Dedifferentiated amniotic fluid mesenchymal stem cell (primary cell): ENCODE data around the gene CCNY.
"Not testable (repeated sequence)": the region's sequence is repeated elsewhere in the genome, so short reads cannot be mapped to it uniquely, and the experiment has no call there.

Experiments
- DNase-seq: peaks from one replicate; pipeline ENCODE4 v3.0.0-alpha.2; 2016; ENCODE audit errors: extremely low spot score

The CCNY gene

DNA sequence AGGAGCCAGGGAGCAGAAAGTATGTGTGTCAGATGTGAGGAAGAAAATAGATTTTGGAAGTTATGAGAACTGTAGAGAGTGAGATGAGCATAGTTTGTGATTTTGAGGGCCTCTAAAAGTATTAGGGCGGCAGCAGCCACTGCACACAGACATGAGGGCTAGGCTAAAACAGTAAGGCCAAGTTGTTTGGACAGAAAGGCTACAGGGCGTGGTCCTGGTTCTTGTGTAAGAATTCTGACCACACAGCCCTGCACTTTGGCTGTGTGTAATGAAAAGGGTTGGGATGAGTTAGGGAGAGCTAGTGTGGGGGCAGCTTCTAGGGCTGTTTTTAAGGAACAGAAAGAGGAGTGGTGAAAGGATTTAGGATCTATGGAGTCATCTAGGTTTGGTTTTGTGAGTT, 67.8 kb downstream of the CCNY start:
- not testable (repeated sequence) for DNase-seq

DNA sequence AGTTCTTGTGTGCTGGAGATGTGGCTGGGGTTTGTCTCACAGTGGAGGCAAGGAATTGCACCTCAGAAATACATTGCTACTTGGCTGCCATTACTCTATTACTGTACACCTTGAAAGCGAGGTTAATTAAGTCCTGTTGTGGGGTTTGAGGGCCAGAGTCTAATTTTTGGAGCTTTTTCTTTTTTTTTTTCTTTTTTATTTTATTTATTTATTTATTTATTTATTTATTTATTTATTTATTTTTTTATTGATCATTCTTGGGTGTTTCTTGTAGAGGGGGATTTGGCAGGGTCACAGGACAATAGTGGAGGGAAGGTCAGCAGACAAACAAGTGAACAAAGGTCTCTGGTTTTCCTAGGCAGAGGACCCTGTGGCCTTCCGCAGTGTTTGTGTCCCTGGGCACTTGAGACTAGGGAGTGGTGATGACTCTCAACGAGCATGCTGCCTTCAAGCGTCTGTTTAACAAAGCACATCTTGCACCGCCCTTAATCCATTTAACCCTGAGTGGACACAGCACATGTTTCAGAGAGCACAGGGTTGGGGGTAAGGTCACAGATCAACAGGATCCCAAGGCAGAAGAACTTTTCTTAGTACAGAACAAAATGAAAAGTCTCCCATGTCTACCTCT, 69.8 kb downstream of the CCNY start:
- DNase-seq: not testable (repeated sequence)

DNA sequence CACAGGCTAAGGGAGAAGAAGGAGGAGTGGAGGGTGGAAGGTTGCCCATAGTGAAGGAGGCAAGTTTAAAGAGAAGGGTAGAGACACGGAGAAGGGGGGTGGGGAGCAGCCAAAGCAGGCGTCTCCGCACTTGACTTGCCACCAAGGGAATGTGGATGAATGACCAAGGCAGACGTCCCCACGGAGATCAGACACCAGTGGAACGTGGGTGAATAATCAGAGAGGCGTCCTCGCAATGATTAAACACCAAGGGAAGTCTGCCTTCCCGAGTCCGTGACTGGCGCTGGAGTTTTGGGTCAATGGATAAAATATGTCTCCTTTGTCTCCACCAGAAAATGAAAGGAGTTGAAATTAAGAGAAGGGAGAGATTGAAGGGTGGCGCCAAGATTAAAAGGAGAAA, 71.4 kb downstream of the CCNY start:
- not testable (repeated sequence) for DNase-seq

GRCh38 chr10:35409094-35409582, 72.8 kb downstream of the CCNY start:
- peak; percentile 84 for DNase-seq

GRCh38 chr10:35409808-35410207, 73.5 kb downstream of the CCNY start:
- DNase-seq: no peak

DNA sequence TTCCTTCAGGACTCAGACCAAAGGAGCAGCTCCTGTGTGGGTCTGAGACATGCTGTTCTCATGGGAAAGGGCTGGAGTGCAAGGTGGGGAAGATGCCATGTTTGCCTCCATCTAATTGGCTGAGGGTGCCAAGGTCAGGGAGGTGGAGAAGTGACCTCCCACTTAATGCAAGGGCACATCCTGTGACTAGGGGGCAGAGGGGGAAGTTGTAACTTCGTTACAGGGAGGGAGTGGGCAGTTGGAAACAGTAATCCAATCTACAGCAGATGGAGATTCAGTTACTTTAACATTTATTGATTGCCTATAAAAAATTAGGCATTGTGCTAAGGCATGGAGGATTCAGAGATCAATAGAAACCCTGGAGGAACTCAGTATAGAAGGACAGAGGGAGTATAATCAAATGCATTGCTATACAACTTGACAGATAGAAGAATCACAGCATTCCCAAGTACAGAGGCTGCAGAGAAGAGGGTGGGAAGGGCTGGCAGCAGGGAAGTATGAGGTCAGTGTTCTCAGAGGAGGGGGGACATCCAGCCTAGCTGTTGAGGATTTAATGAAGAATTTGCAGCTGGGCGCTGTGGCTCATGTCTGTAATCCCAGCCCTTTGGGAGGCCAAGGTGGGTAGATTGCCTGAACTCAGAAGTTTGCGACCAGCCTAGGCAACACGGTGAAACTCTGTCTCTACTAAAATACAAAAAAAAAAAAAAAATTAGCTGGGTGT, 75.9 kb downstream of the CCNY start:
- DNase-seq: no peak

DNA sequence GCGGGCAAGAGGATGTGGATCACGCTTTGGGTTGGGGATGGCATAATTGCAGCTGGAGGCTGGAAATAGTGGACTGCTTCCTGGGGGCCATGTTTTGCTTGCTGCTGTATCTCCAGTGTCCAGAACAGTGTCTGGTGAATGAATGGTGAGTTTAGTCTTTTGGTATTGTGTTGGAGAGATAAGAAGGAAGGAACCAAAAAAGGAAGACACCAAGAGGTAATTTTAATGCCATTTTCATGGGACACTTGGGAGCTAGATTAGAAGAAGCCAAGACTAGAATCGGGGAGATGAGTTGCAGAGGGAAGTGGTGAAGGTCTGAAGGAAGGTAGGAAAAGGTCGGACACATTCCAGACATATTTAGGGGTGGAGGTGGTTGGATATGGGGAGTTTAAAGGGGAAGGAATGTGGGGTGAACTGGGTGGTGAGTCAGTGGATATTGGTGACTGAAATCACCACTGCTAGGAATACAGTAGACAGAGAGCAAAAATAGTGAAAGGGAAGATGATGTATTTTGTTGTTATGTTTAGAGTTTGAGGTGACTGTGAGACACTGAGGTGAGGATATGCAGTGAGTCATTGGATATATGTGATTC, 76.7 kb downstream of the CCNY start:
- DNase-seq: no peak

- DNase-seq: no peak
Measured at GRCh38 chr10:35413985-35414861, 77.9 kb downstream of the CCNY start.

DNA sequence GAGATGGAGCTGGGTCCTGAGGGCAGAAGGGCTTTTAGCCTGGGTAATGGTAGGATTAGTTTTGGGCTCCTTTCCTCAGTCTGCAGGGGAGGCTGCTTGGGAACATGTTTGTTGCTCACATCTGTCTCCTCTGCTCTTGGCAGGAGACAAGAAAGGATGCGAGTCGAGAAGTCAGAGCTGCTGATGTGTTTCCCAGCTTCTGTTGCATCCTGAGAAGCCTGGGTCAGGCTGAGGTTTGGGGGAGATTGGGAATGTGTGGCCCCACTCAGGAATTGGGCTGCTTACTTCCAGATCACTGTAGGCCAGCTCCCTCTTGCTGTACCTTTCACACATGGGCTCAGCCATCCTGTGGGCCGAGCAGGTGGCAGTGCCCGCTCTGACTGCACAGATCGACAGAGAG, 79.2 kb downstream of the CCNY start:
- DNase-seq: no peak

DNA sequence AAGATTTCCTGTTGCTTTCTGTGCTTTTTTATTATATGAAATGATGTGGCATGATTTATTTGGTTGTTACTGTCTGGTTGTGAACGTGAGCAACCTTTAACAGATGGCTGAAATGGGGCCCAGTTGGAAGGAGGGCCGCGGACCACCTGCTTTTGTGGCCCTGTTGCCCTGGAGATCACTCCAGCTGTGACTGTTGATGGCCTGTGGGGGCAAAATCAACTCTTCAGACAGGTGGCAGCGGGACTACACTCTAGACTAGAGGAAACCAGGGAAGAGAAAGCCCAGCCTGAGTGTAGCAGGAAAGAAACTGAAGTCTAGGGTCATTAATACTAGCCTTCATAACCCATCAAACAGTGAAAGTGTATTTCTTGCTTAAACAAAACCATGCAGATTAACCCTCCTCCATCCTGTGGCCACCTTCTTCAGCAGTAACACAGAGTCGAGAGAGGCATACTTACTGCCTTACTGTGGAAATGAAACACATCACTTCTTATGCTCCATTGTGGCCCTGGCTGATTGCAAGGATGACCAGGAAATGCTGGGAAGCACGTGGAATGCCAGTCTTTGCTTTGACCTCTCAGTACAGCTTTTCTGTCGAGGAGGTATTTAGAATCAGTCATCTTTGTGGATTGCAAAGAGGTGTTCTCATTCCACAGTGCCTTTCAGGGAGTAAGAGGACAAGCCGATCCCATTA, 80.5 kb downstream of the CCNY start:
- no peak for DNase-seq

DNA sequence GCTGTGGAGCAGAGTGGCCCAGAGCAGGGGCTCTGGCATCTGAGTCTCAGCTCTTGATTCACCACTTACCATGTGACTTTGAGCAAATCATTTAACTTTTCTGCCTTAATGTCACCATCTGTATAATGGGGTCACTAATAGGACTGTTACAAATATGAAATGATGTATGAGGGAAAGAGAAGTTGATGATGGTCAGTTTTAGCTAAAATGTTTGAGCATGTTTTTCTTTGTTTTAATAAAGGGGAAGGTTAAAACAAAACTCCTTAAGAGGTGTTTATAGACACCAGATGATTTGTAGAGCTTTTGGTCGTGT, 81.0 kb downstream of the CCNY start:
- DNase-seq: no peak

- no peak for DNase-seq
Measured at GRCh38 chr10:35417795-35418194, 81.5 kb downstream of the CCNY start.

GRCh38 chr10:35418580-35418979, 82.3 kb downstream of the CCNY start:
- not testable (repeated sequence) for DNase-seq

- DNase-seq: no peak
Measured at GRCh38 chr10:35420044-35420443, 83.7 kb downstream of the CCNY start.

- DNase-seq: no peak
Measured at GRCh38 chr10:35420827-35421552, 84.7 kb downstream of the CCNY start.

DNA sequence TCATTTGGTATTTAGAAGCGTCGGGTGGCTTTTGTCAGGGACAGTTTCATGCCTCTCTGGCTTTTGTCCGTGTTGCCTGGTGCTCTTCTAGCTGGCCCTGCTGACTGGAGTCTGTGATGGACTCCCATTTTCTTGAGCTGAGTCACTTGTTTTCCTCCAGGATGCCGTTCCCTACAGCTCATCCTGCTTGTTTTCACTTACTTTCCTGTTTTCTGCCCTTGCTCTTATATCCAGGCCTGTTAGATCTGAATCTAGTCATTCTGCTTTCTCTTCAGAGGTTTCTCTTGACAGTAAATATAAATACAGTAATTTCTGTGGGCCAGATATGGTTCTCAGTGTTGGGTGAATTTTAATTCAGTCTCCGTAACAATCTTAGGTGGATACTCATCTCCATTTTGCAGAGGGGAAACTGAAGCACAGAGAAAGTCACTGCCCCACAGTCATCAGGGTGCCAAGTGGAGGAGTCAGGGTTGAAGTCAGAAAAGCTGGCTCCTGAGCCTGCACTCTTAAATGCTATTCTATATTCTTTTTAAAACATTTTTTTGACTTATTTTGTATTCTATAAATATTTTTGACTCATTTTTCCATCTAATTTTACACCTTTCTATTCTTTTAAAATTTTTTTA, 85.4 kb downstream of the CCNY start:
- DNase-seq: peak; percentile 87

- no peak for DNase-seq
Measured at GRCh38 chr10:35422228-35422627, 85.9 kb downstream of the CCNY start.

- peak; percentile 32 for DNase-seq
Measured at GRCh38 chr10:35423505-35424306, 87.4 kb downstream of the CCNY start.

DNA sequence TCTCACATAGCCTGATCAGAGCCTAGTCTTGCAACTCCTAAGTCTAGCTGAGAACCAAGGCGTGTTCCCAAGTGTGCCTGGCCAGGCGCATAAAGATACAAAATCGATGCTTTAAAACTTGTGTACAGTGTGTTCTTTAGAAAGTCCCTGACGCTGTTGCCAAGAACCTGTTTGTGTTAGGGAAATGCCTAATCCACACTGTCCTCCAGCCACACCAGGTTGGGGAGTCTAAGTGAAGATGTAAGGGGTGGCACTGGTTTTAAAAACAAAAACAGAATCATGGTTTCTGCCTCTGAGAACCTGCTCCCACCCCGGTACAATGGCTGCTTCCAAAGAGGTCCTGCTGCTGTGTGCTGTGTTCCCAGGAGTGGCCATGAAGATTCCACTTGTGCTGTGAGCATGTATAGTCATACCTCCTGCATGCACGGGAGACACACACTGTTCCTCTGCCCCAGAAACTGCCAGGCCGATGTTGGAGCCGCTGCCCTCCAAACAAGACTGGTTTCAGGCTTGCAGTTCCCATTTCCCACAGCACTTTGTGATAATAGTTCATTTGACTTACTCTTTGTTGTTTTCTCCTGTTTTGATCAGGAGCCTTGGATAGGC, 88.5 kb downstream of the CCNY start:
- no peak for DNase-seq
